ENCODE results near the gene PLEKHO2. TPM values are rescaled to one million over a fixed set of nuclear protein-coding genes. Genes with fewer than 3 reads are reported as not detected.
A peak's percentile ranks its signal among the peaks of the same experiment; 100 is the strongest.

PLEKHO2 gene
- total and polyA plus RNA-seq, 2 of the 13 experiments (the other 11 are each of a cell fraction or from before 2014, with no cell fraction given): 3.8 to 4.8 TPM

DNA sequence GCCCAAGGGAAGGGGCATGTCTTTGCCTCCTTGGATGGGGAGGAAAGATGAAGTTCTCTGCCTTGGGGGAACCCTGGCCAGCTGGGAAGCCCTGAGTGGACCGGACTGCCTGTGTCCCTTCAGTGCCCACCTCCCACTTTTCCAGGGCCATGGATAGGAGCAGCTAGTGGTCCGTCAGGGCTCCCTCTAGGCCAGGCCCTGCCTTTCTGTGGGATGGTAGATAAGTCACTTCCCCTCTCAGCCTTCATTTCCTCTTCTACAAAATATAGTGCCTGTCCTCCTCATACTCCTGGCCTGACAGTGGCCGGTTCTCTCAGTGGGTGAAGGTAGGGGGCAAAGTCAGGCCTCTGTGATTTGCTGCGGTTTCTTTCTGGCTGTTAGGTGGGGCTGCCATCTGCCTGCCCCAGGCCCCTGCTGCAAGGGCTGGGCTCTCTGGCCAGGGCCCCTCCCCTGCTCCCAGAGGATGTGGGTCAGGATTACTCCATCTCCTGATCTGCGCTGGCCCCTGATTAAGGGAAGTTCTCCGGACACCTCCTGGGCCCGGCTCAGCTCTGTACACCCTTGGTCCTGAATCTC is 1.4 kb downstream of the PLEKHO2 start:
- peak; percentile 3 for ATAC-seq
- in situ Hi-C loops (cut with HindIII; ENCODE audit: extremely low pct_ligation_motif_present, low pct_unique_long_range_greater_than_20kb): no loop called here
- Histone ChIP-seq H3K9ac (ENCODE audit: insufficient read depth, low read depth, low read length) (peak overlapping the region; percentile 80; the same call in 1 of the 2 replicates), H2AFZ (ENCODE audit: low read length) (no peak overlapping the region), H3K9me3 (ENCODE audit: low read length) (no peaks in the 10 kb centered on the region), H3K27me3 (ENCODE audit: control insufficient read depth in 1 of 2, insufficient read depth in 2 of 2, low read length in 2 of 2) (no peaks in the 10 kb centered on the region), H3K79me2 (ENCODE audit: insufficient read depth, low read length) (no peaks in the 10 kb centered on the region), H3K4me3 (replicated peaks in 1 of 3; ENCODE audit: insufficient read depth in 1 of 3, low read depth in 2 of 3, low read length in 3 of 3) (peak overlapping the region; percentile 75 to 92 (median 89); a peak in 4 of 6 replicates), H3K27ac (ENCODE audit: extremely low read length, insufficient read depth, low read length) (no peak overlapping the region), H3K4me2 (ENCODE audit: low read depth, low read length) (peak overlapping the region; percentile 92), H3K4me1 (ENCODE audit: insufficient read depth, low read length) (peaks cover 61% of the 10 kb centered on the region), H4K20me1 (ENCODE audit: insufficient read depth, low read length) (no peaks in the 10 kb centered on the region), H3K36me3 (replicated peaks in 1 of 2; ENCODE audit: control insufficient read depth in 1 of 2, insufficient read depth in 2 of 2, low read length in 2 of 2) (no peaks in the 10 kb centered on the region)
- FAIRE-seq: no peak
- 34% methylated on average over 7 of the region's 7 CpGs for WGBS (ENCODE audit: low lambda C conversion rate)
- POLR2A ChIA-PET: interaction anchor here (1.0 kb wide), 1 partner anchor 14 kb away, joined by 3 read pairs; no protein-coding TSS in a partner anchor
- no peak for DNase-seq (ENCODE audit: low spot score)
- TF ChIP-seq JUNB (CRISPR knock-in tag; IDR thresholded peaks at IDR 0.05; ENCODE audit: borderline replicate concordance): no peak
- 0 out of 2 replicates have a peak, but pooled peaks have one; percentile 12 for TF ChIP-seq ZNF501 (CRISPR knock-in tag; IDR thresholded peaks at IDR 0.05)
- no TSS peak for BruUV-seq (replicated peaks)
- intact Hi-C loops (cut with micrococcal nuclease; ENCODE audit: unreplicated experiment): no loop called here
- CTCF ChIA-PET (ENCODE audit: low intra/inter-chr PET ratio, low total read pairs): no interaction called here

DNA sequence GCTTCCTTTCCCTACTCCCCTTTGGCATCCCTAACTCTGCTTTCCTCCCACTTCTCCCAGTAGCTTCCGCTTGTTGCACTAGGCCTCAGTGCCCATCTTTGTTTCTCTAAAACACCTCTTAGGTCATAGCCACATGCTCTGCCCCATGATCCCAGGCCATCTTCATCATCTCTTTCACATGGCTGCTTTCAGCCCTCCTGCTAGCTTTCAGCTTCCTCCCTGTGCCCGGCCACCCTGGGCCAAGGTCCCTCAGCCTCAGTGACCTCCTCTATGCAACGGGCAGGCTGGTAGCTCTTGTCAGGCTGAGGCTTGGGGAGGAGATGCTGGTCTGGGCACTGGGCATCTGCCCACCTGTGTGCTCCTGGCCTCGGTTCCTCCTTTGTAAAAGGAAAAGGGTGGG is 2.3 kb downstream of the PLEKHO2 start:
- peak overlapping the region; percentile 55 for H3K4me2 ChIP-seq (ENCODE audit: low read depth, low read length)
- H3K4me3 ChIP-seq (replicated peaks in 1 of 3; ENCODE audit: insufficient read depth in 1 of 3, low read depth in 2 of 3, low read length in 3 of 3): no peak overlapping the region; a peak in 1 of 6 replicates
- H4K20me1 ChIP-seq (ENCODE audit: insufficient read depth, low read length): no peaks in the 10 kb centered on the region
- ChIA-PET CTCF (ENCODE audit: low intra/inter-chr PET ratio, low total read pairs) (no interaction called here), POLR2A (no interaction called here)
- TF ChIP-seq ZNF629 (CRISPR knock-in tag; conservative IDR thresholded peaks at IDR 0.05) (peak; percentile 28; the same call in 1 of the 2 replicates), ARNT2 (CRISPR knock-in tag; IDR thresholded peaks at IDR 0.05; ENCODE audit: low read depth) (no peak)
- TF ChIP-seq, protein P1, sequence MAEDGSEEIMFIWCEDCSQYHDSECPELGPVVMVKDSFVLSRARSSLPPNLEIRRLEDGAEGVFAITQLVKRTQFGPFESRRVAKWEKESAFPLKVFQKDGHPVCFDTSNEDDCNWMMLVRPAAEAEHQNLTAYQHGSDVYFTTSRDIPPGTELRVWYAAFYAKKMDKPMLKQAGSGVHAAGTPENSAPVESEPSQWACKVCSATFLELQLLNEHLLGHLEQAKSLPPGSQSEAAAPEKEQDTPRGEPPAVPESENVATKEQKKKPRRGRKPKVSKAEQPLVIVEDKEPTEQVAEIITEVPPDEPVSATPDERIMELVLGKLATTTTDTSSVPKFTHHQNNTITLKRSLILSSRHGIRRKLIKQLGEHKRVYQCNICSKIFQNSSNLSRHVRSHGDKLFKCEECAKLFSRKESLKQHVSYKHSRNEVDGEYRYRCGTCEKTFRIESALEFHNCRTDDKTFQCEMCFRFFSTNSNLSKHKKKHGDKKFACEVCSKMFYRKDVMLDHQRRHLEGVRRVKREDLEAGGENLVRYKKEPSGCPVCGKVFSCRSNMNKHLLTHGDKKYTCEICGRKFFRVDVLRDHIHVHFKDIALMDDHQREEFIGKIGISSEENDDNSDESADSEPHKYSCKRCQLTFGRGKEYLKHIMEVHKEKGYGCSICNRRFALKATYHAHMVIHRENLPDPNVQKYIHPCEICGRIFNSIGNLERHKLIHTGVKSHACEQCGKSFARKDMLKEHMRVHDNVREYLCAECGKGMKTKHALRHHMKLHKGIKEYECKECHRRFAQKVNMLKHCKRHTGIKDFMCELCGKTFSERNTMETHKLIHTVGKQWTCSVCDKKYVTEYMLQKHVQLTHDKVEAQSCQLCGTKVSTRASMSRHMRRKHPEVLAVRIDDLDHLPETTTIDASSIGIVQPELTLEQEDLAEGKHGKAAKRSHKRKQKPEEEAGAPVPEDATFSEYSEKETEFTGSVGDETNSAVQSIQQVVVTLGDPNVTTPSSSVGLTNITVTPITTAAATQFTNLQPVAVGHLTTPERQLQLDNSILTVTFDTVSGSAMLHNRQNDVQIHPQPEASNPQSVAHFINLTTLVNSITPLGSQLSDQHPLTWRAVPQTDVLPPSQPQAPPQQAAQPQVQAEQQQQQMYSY (CRISPR knock-in tag; IDR thresholded peaks at IDR 0.05): no peak
- H3K79me2 ChIP-seq (ENCODE audit: insufficient read depth, low read length): no peaks in the 10 kb centered on the region
- no peak overlapping the region for H2AFZ ChIP-seq (ENCODE audit: low read length)
- peaks cover 2 to 5% of the 10 kb centered on the region in 2 experiments; a peak in 2 of 5 replicates for H3K36me3 ChIP-seq (replicated peaks in 1 of 2; ENCODE audit: control insufficient read depth in 1 of 2, insufficient read depth in 2 of 2, low read length in 2 of 2)
- no peak overlapping the region; the same call in 1 of the 2 replicates for H3K9ac ChIP-seq (ENCODE audit: insufficient read depth, low read depth, low read length)
- in situ Hi-C loops (cut with HindIII; ENCODE audit: extremely low pct_ligation_motif_present, low pct_unique_long_range_greater_than_20kb): no loop called here
- no peaks in the 10 kb centered on the region for H3K9me3 ChIP-seq (ENCODE audit: low read length)
- ATAC-seq (no peak), DNase-seq (ENCODE audit: low spot score) (no peak), FAIRE-seq (no peak)
- no peaks in the 10 kb centered on the region for H3K27me3 ChIP-seq (ENCODE audit: control insufficient read depth in 1 of 2, insufficient read depth in 2 of 2, low read length in 2 of 2)
- 71% methylated on average over 4 of the region's 4 CpGs for WGBS (ENCODE audit: low lambda C conversion rate)
- peaks cover 66% of the 10 kb centered on the region for H3K4me1 ChIP-seq (ENCODE audit: insufficient read depth, low read length)
- H3K27ac ChIP-seq (ENCODE audit: extremely low read length, insufficient read depth, low read length): no peak overlapping the region
- intact Hi-C loops (cut with micrococcal nuclease; ENCODE audit: unreplicated experiment): no loop called here
- BruUV-seq (replicated peaks): no TSS peak
